K562 (cell line): ENCODE measurements around the gene OR2C1. TPM values are rescaled to one million over a fixed set of nuclear protein-coding genes. Genes with fewer than 3 reads are reported as not detected.

Experiments used
- polyA plus RNA-seq, 8 experiments: library from polyadenylated mRNA; depleted of rRNA in 4 of 8; stranded (reverse) in 5 of 8; unstranded in 3 of 8; fragments of >200 nt; fragmentation: Nextera tagmentation in 2 of 8; fragmentation: Illumina TruSeq in 1 of 8; extraction: Ambion mirVana in 2 of 8; extraction: Trizol in 1 of 8; gene quantifications; 2 replicates each; pipeline versions ENCODE4 v1.2.1 to v1.2.3, GENCODE V29; 2011 to 2014; ENCODE audit warnings: inconsistent platforms in 1 of 8, missing spikeins in 1 of 8
- total RNA-seq, 7 experiments: library from RNA; depleted of rRNA in 6 of 7; stranded (reverse); fragments of >200 nt in 6 of 7; fragmentation: Illumina TruSeq in 2 of 7; extraction: Trizol in 2 of 7; gene quantifications; 2 replicates each; pipeline versions ENCODE4 v1.2.1 to v1.2.3, GENCODE V29; 2011 to 2021; ENCODE audit warnings: low replicate concordance in 1 of 7

OR2C1 gene
- total and polyA plus RNA-seq, 9 of the 15 experiments (the other 6 are each of a cell fraction or from before 2014, with no cell fraction given), result not detected

Other genes starting within 250 kb of the OR2C1 start
Only the 7 nearest of the 15 such genes appear.
- gene ZNF263, start 72.4 kb upstream of the OR2C1 start, total RNA-seq (2014; rRNA removed), result 45.9 and 48.3 TPM in 2 replicates
- 31.8 and 33.5 TPM in 2 replicates for gene ZNF263, start 72.4 kb upstream of the OR2C1 start, total RNA-seq (2014; rRNA removed; fragmentation: Illumina TruSeq; extraction: Trizol)
- 36.2 and 36.8 TPM in 2 replicates for gene ZNF263, start 72.4 kb upstream of the OR2C1 start, total RNA-seq (2015; rRNA removed; fragmentation: Illumina TruSeq; extraction: Trizol)
- gene ZNF263, start 72.4 kb upstream of the OR2C1 start, total RNA-seq (2021), result 26.3 and 30.6 TPM in 2 replicates
- gene ZNF263, start 72.4 kb upstream of the OR2C1 start, polyA plus RNA-seq (2011; rRNA removed), result 8.6 and 11.0 TPM in 2 replicates
- gene ZNF263, start 72.4 kb upstream of the OR2C1 start, polyA plus RNA-seq (2014; fragmentation: Illumina TruSeq; extraction: Trizol), result 34.1 and 35.5 TPM in 2 replicates
- gene ZNF263, start 72.4 kb upstream of the OR2C1 start, polyA plus RNA-seq (2014; fragmentation: Nextera tagmentation; extraction: Ambion mirVana), result 1 to 10 TPM; 4.6 to 4.8 TPM
- 27.5 and 36.0 TPM in 2 replicates for gene ZNF263, start 72.4 kb upstream of the OR2C1 start, polyA plus RNA-seq (2014; rRNA removed)
- gene TIGD7, start 50.5 kb upstream of the OR2C1 start, total RNA-seq (2014; rRNA removed), result 4.9 and 5.8 TPM in 2 replicates
- 9.1 and 13.0 TPM in 2 replicates for gene TIGD7, start 50.5 kb upstream of the OR2C1 start, total RNA-seq (2014; rRNA removed; fragmentation: Illumina TruSeq; extraction: Trizol)
- gene TIGD7, start 50.5 kb upstream of the OR2C1 start, total RNA-seq (2015; rRNA removed; fragmentation: Illumina TruSeq; extraction: Trizol), result 5.4 and 6.7 TPM in 2 replicates
- 5.2 and 6.2 TPM in 2 replicates for gene TIGD7, start 50.5 kb upstream of the OR2C1 start, total RNA-seq (2021)
- 8.7 and 10.7 TPM in 2 replicates for gene TIGD7, start 50.5 kb upstream of the OR2C1 start, polyA plus RNA-seq (2011; rRNA removed)
- 9.0 and 9.4 TPM in 2 replicates for gene TIGD7, start 50.5 kb upstream of the OR2C1 start, polyA plus RNA-seq (2014; fragmentation: Illumina TruSeq; extraction: Trizol)
- 1 to 10 TPM in 1 of 2 experiments, under 1 TPM in 1; 0.84 to 2.0 TPM for gene TIGD7, start 50.5 kb upstream of the OR2C1 start, polyA plus RNA-seq (2014; fragmentation: Nextera tagmentation; extraction: Ambion mirVana)
- 8.0 and 8.9 TPM in 2 replicates for gene TIGD7, start 50.5 kb upstream of the OR2C1 start, polyA plus RNA-seq (2014; rRNA removed)
- gene ZNF75A, start 50.4 kb upstream of the OR2C1 start, total RNA-seq (2014; rRNA removed), result 14.0 and 15.8 TPM in 2 replicates
- 23.2 and 26.2 TPM in 2 replicates for gene ZNF75A, start 50.4 kb upstream of the OR2C1 start, total RNA-seq (2014; rRNA removed; fragmentation: Illumina TruSeq; extraction: Trizol)
- gene ZNF75A, start 50.4 kb upstream of the OR2C1 start, total RNA-seq (2015; rRNA removed; fragmentation: Illumina TruSeq; extraction: Trizol), result 15.8 and 17.1 TPM in 2 replicates
- gene ZNF75A, start 50.4 kb upstream of the OR2C1 start, total RNA-seq (2021), result 13.9 and 14.2 TPM in 2 replicates
- gene ZNF75A, start 50.4 kb upstream of the OR2C1 start, polyA plus RNA-seq (2011; rRNA removed), result 13.9 and 20.8 TPM in 2 replicates
- gene ZNF75A, start 50.4 kb upstream of the OR2C1 start, polyA plus RNA-seq (2014; fragmentation: Illumina TruSeq; extraction: Trizol), result 21.2 and 24.5 TPM in 2 replicates
- 10 to 100 TPM in 1 of 2 experiments, 1 to 10 TPM in 1; 7.2 to 10.1 TPM for gene ZNF75A, start 50.4 kb upstream of the OR2C1 start, polyA plus RNA-seq (2014; fragmentation: Nextera tagmentation; extraction: Ambion mirVana)
- 15.8 and 18.6 TPM in 2 replicates for gene ZNF75A, start 50.4 kb upstream of the OR2C1 start, polyA plus RNA-seq (2014; rRNA removed)
- gene ZSCAN32, start 45.1 kb downstream of the OR2C1 start, total RNA-seq (2014; rRNA removed), result 14.6 and 16.3 TPM in 2 replicates
- gene ZSCAN32, start 45.1 kb downstream of the OR2C1 start, total RNA-seq (2014; rRNA removed; fragmentation: Illumina TruSeq; extraction: Trizol), result 21.1 and 21.3 TPM in 2 replicates
- gene ZSCAN32, start 45.1 kb downstream of the OR2C1 start, total RNA-seq (2015; rRNA removed; fragmentation: Illumina TruSeq; extraction: Trizol), result 16.6 and 17.9 TPM in 2 replicates
- 16.5 TPM in 2 replicates for gene ZSCAN32, start 45.1 kb downstream of the OR2C1 start, total RNA-seq (2021)
- gene ZSCAN32, start 45.1 kb downstream of the OR2C1 start, polyA plus RNA-seq (2011; rRNA removed), result 28.5 and 29.4 TPM in 2 replicates
- 22.6 and 26.1 TPM in 2 replicates for gene ZSCAN32, start 45.1 kb downstream of the OR2C1 start, polyA plus RNA-seq (2014; fragmentation: Illumina TruSeq; extraction: Trizol)
- 10 to 100 TPM; 16.0 to 24.6 TPM for gene ZSCAN32, start 45.1 kb downstream of the OR2C1 start, polyA plus RNA-seq (2014; fragmentation: Nextera tagmentation; extraction: Ambion mirVana)
- 18.4 and 19.2 TPM in 2 replicates for gene ZSCAN32, start 45.1 kb downstream of the OR2C1 start, polyA plus RNA-seq (2014; rRNA removed)
- gene ZNF174, start 45.3 kb downstream of the OR2C1 start, total RNA-seq (2014; rRNA removed), result 13.7 and 16.3 TPM in 2 replicates
- gene ZNF174, start 45.3 kb downstream of the OR2C1 start, total RNA-seq (2014; rRNA removed; fragmentation: Illumina TruSeq; extraction: Trizol), result 10.0 TPM in 2 replicates
- gene ZNF174, start 45.3 kb downstream of the OR2C1 start, total RNA-seq (2015; rRNA removed; fragmentation: Illumina TruSeq; extraction: Trizol), result 11.5 and 12.5 TPM in 2 replicates
- gene ZNF174, start 45.3 kb downstream of the OR2C1 start, total RNA-seq (2021), result 11.2 and 12.4 TPM in 2 replicates
- 13.3 and 14.5 TPM in 2 replicates for gene ZNF174, start 45.3 kb downstream of the OR2C1 start, polyA plus RNA-seq (2011; rRNA removed)
- 14.9 and 19.1 TPM in 2 replicates for gene ZNF174, start 45.3 kb downstream of the OR2C1 start, polyA plus RNA-seq (2014; fragmentation: Illumina TruSeq; extraction: Trizol)
- 1 to 10 TPM; 5.1 to 8.3 TPM for gene ZNF174, start 45.3 kb downstream of the OR2C1 start, polyA plus RNA-seq (2014; fragmentation: Nextera tagmentation; extraction: Ambion mirVana)
- 12.4 and 13.1 TPM in 2 replicates for gene ZNF174, start 45.3 kb downstream of the OR2C1 start, polyA plus RNA-seq (2014; rRNA removed)
- gene ZNF597, start 87.6 kb downstream of the OR2C1 start, total RNA-seq (2014; rRNA removed), result 0.20 and 0.68 TPM in 2 replicates
- 0.58 and 0.70 TPM in 2 replicates for gene ZNF597, start 87.6 kb downstream of the OR2C1 start, total RNA-seq (2014; rRNA removed; fragmentation: Illumina TruSeq; extraction: Trizol)
- 0.57 and 0.62 TPM in 2 replicates for gene ZNF597, start 87.6 kb downstream of the OR2C1 start, total RNA-seq (2015; rRNA removed; fragmentation: Illumina TruSeq; extraction: Trizol)
- gene ZNF597, start 87.6 kb downstream of the OR2C1 start, total RNA-seq (2021), result 0.36 and 0.42 TPM in 2 replicates
- gene ZNF597, start 87.6 kb downstream of the OR2C1 start, polyA plus RNA-seq (2011; rRNA removed), result 0.17 and 0.57 TPM in 2 replicates
- gene ZNF597, start 87.6 kb downstream of the OR2C1 start, polyA plus RNA-seq (2014; fragmentation: Illumina TruSeq; extraction: Trizol), result 0.29 and 0.43 TPM in 2 replicates
- under 1 TPM; 0.14 to 0.31 TPM for gene ZNF597, start 87.6 kb downstream of the OR2C1 start, polyA plus RNA-seq (2014; fragmentation: Nextera tagmentation; extraction: Ambion mirVana)
- gene ZNF597, start 87.6 kb downstream of the OR2C1 start, polyA plus RNA-seq (2014; rRNA removed), result 0.32 and 0.34 TPM in 2 replicates
- 9.5 and 13.7 TPM in 2 replicates for gene NAA60, start 87.8 kb downstream of the OR2C1 start, total RNA-seq (2014; rRNA removed)
- 9.7 and 13.8 TPM in 2 replicates for gene NAA60, start 87.8 kb downstream of the OR2C1 start, total RNA-seq (2014; rRNA removed; fragmentation: Illumina TruSeq; extraction: Trizol)
- 10.3 and 11.9 TPM in 2 replicates for gene NAA60, start 87.8 kb downstream of the OR2C1 start, total RNA-seq (2015; rRNA removed; fragmentation: Illumina TruSeq; extraction: Trizol)
- gene NAA60, start 87.8 kb downstream of the OR2C1 start, total RNA-seq (2021), result 34.4 and 35.4 TPM in 2 replicates
- 16.0 and 17.2 TPM in 2 replicates for gene NAA60, start 87.8 kb downstream of the OR2C1 start, polyA plus RNA-seq (2011; rRNA removed)
- 41.8 and 49.4 TPM in 2 replicates for gene NAA60, start 87.8 kb downstream of the OR2C1 start, polyA plus RNA-seq (2014; fragmentation: Illumina TruSeq; extraction: Trizol)
- gene NAA60, start 87.8 kb downstream of the OR2C1 start, polyA plus RNA-seq (2014; fragmentation: Nextera tagmentation; extraction: Ambion mirVana), result 1 to 10 TPM; 2.1 to 2.3 TPM
- gene NAA60, start 87.8 kb downstream of the OR2C1 start, polyA plus RNA-seq (2014; rRNA removed), result 21.6 and 25.1 TPM in 2 replicates